OCI-LY7 (cell line): ENCODE results near the gene TDRD12. TPM values are rescaled to one million over a fixed set of nuclear protein-coding genes. Genes with fewer than 3 reads are reported as not detected.
"Not testable (repeated sequence)": the region's sequence is repeated elsewhere in the genome, so short reads cannot be mapped to it uniquely, and the experiment has no call there.

Experiments used
- BruUV-seq: library from RNA; stranded (reverse); fragments of 400-500 nt; replicated peaks from 2 replicates; lab custom pipeline; 2021; lab: Mats Ljungman, UMichigan
- CTCF ChIA-PET: fragments of 300-600 bp; sonication (Branson Sonifier 250); formaldehyde crosslinking; loops from one replicate; lab custom pipeline; 2022; ENCODE audit warnings: antibody characterized with exemption; ENCODE audit not compliant: unreplicated experiment; lab: Charles Lee
- POLR2A ChIA-PET: fragments of 300-600 bp; sonication (Branson Sonifier 250); formaldehyde crosslinking; loops from one replicate; lab custom pipeline; 2022; ENCODE audit warnings: antibody characterized with exemption; lab: Charles Lee
- DNase-seq: peaks from one replicate; pipeline ENCODE4 v3.0.0-alpha.2; 2015; ENCODE audit warnings: low spot score
- H2AFZ ChIP-seq: fragments of 200-600 bp; sonication (generic), shearing (Covaris generic); 2 replicates; pipeline ENCODE4 v1.6.1; 2014; ENCODE audit warnings: mild to moderate bottlenecking, antibody characterized with exemption, low read length, moderate library complexity
- H3K27ac ChIP-seq: fragments of 200-600 bp; sonication (generic); 2 replicates; pipeline ENCODE4 v1.5.1; 2014; ENCODE audit warnings: mixed run types, low read depth, mild to moderate bottlenecking, moderate library complexity, low read length, inconsistent platforms; ENCODE audit not compliant: poor library complexity, severe bottlenecking
- H3K36me3 ChIP-seq: fragments of 200-600 bp; sonication (generic); 2 replicates; pipeline ENCODE4 v1.6.1; 2014; ENCODE audit warnings: mild to moderate bottlenecking, antibody characterized with exemption, low read length, moderate library complexity, mixed read lengths; ENCODE audit not compliant: insufficient read depth
- H3K4me1 ChIP-seq: fragments of 200-600 bp; sonication (generic); 2 replicates; pipeline ENCODE4 v1.5.1; 2014; ENCODE audit warnings: mild to moderate bottlenecking, low read length; ENCODE audit not compliant: insufficient read depth, poor library complexity, severe bottlenecking
- H3K4me2 ChIP-seq: fragments of 200-600 bp; sonication (generic); 2 replicates; pipeline ENCODE4 v1.6.1; 2014; ENCODE audit warnings: mild to moderate bottlenecking, low read length
- H3K4me3 ChIP-seq: fragments of 200-600 bp; sonication (generic); 2 replicates; pipeline ENCODE4 v1.5.1; 2014; ENCODE audit warnings: mild to moderate bottlenecking, low read depth, low read length; ENCODE audit not compliant: poor library complexity, severe bottlenecking
- H3K79me2 ChIP-seq: fragments of 200-600 bp; sonication (generic); 2 replicates; pipeline ENCODE4 v1.6.1; 2016; ENCODE audit warnings: low read depth, mild to moderate bottlenecking, low read length, moderate library complexity, mixed read lengths; ENCODE audit not compliant: insufficient read depth
- H3K9me2 ChIP-seq: fragments of 200-600 bp; sonication (generic); 2 replicates; pipeline ENCODE4 v1.6.1; 2016; ENCODE audit warnings: mild to moderate bottlenecking, low read length, mixed read lengths; ENCODE audit not compliant: insufficient read depth
- H3K9me3 ChIP-seq: fragments of 200-600 bp; sonication (generic); 2 replicates; pipeline ENCODE4 v1.6.1; 2014; ENCODE audit warnings: mild to moderate bottlenecking, mixed run types, low read length, mixed read lengths
- H4K20me1 ChIP-seq: fragments of 200-600 bp; sonication (generic); 2 replicates; pipeline ENCODE4 v1.6.1; 2014; ENCODE audit warnings: mild to moderate bottlenecking, antibody characterized with exemption, low read length, moderate library complexity, mixed read lengths; ENCODE audit not compliant: insufficient read depth
- EZH2phosphoT487 ChIP-seq: fragments of 200-600 bp; sonication (generic); IDR thresholded peaks from 2 replicates; pipeline ENCODE4 v1.6.1; 2018; ENCODE audit warnings: low read depth, borderline replicate concordance, mild to moderate bottlenecking, mixed run types, antibody characterized with exemption, low read length, moderate library complexity, mixed read lengths
- intact Hi-C: fragments of 100-400 bp; cut with micrococcal nuclease; formaldehyde crosslinking; loops from one replicate; pipeline ENCODE4 v1.10.0; 2022; ENCODE audit not compliant: unreplicated experiment
- total RNA-seq, 2 experiments: library from RNA; depleted of rRNA in 1 of 2; stranded (reverse); fragments of >200 nt in 1 of 2; shearing (Covaris generic) in 1 of 2; gene quantifications; 2 replicates each; pipeline ENCODE4 v1.2.3, GENCODE V29; 2014 to 2022
- TF ChIP-seq, protein P1 (sequence below): fragments of 200-600 bp; sonication (generic); conservative IDR thresholded peaks from 2 replicates; pipeline ENCODE4 v1.5.1; 2014; ENCODE audit warnings: mild to moderate bottlenecking, antibody characterized with exemption, low read length, moderate library complexity, mixed read lengths

TDRD12 gene
- total RNA-seq, 2 experiments from 2014 or later: not detected

DNA sequence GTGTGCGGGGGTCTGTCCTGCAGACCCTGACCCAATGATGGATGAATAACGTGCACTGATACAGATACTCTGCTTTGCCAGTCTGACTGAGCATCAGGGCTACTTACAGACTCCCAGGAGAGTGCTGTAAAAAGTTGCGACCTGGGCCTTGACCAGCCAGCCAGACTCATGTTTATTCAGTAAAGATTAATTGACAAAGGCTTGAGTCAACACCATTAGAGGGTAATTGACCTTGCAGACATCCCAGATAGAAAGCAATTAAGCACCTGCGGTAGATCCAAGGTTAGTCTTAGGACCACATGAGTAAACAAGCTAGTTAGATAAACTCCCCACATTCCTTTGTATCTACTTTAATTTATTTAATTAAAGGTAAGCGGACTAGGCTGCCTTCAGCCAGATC lies 17.6 kb upstream of the TDRD12 start:
- H3K4me2 ChIP-seq: no peak overlapping the region
- no peak overlapping the region for H3K4me3 ChIP-seq
- no peak overlapping the region for H3K27ac ChIP-seq
- POLR2A ChIA-PET: no interaction called here
- no peak for TF ChIP-seq EZH2phosphoT487
- TF ChIP-seq, protein P1, sequence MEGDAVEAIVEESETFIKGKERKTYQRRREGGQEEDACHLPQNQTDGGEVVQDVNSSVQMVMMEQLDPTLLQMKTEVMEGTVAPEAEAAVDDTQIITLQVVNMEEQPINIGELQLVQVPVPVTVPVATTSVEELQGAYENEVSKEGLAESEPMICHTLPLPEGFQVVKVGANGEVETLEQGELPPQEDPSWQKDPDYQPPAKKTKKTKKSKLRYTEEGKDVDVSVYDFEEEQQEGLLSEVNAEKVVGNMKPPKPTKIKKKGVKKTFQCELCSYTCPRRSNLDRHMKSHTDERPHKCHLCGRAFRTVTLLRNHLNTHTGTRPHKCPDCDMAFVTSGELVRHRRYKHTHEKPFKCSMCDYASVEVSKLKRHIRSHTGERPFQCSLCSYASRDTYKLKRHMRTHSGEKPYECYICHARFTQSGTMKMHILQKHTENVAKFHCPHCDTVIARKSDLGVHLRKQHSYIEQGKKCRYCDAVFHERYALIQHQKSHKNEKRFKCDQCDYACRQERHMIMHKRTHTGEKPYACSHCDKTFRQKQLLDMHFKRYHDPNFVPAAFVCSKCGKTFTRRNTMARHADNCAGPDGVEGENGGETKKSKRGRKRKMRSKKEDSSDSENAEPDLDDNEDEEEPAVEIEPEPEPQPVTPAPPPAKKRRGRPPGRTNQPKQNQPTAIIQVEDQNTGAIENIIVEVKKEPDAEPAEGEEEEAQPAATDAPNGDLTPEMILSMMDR: no peak
- H3K36me3 ChIP-seq: peaks cover 76% of the 10 kb centered on the region
- intact Hi-C loops: no loop called here
- H3K9me3 ChIP-seq: peaks cover 23% of the 10 kb centered on the region; the same call in 1 of the 2 replicates
- DNase-seq: no peak
- no peak overlapping the region for H2AFZ ChIP-seq
- H3K9me2 ChIP-seq: no peaks in the 10 kb centered on the region
- no peaks in the 10 kb centered on the region for H3K4me1 ChIP-seq
- CTCF ChIA-PET: no interaction called here
- 0 out of 2 replicates have a peak, but pooled peaks cover 3% of the 10 kb centered on the region for H3K79me2 ChIP-seq
- BruUV-seq: no TSS peak
- no peaks in the 10 kb centered on the region for H4K20me1 ChIP-seq

DNA sequence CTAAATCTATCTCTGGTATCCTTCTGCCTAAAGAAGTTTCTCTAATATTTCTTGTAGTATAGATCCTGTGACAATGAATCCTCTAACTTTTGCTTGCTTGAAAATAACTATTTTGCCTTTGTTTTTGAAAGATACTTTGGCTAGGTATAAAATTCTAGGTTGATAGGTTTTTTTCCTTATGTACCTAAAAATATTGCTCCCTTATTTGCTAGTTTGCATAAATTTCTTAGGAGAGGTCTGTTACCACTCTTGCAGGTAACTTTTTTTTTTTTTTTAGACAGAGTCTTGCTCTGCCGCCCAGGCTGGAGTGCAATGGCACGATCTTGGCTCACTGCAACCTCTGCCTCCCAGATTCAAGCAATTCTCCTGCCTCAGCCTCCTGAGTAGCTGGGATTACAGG lies 15.6 kb upstream of the TDRD12 start:
- POLR2A ChIA-PET: interaction anchor here (0.9 kb wide), 1 partner anchor 418 kb away, joined by 6 read pairs; no protein-coding TSS in a partner anchor
- Histone ChIP-seq H3K36me3 (peaks cover 72% of the 10 kb centered on the region), H3K9me3 (peaks cover 23% of the 10 kb centered on the region; the same call in 1 of the 2 replicates)
- DNase-seq, H3K4me3 ChIP-seq, H3K79me2 ChIP-seq, H3K27ac ChIP-seq, CTCF ChIA-PET, BruUV-seq, H3K9me2 ChIP-seq, H4K20me1 ChIP-seq, H3K4me2 ChIP-seq, H3K4me1 ChIP-seq, H2AFZ ChIP-seq, intact Hi-C loops: not testable (repeated sequence)

DNA sequence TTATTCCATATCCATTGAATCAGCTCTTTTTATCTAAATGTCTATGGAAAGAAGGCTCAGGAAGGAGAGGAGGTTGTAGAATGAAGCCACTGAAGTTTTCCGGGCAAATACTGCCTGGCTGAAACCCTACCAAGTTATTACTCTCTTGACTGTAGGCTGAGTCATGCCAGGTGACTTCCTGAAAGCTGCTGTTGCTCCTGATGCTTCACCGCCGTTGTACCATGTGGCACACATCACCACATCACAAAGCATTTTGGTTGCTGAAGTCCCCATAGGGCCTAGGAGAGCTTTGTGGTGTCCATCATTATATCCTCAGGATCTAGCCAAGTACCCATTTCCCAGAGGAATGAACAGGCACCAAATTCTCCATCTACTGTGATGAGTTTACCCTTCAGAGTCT lies 11.1 kb upstream of the TDRD12 start:
- no TSS peak for BruUV-seq
- H3K9me2 ChIP-seq: no peaks in the 10 kb centered on the region
- no peaks in the 10 kb centered on the region for H4K20me1 ChIP-seq
- H3K4me2 ChIP-seq: no peak overlapping the region
- intact Hi-C loops: no loop called here
- H3K79me2 ChIP-seq: 0 out of 2 replicates have a peak, but pooled peaks cover 3% of the 10 kb centered on the region
- no peak overlapping the region for H2AFZ ChIP-seq
- no peak overlapping the region for H3K4me3 ChIP-seq
- no peaks in the 10 kb centered on the region for H3K4me1 ChIP-seq
- H3K9me3 ChIP-seq: peaks cover 14% of the 10 kb centered on the region; the same call in 1 of the 2 replicates
- no peak overlapping the region for H3K27ac ChIP-seq
- CTCF ChIA-PET: no interaction called here
- no peak for DNase-seq
- TF ChIP-seq, protein P1: no peak
- no peak for TF ChIP-seq EZH2phosphoT487
- POLR2A ChIA-PET: no interaction called here
- H3K36me3 ChIP-seq: peaks cover 50% of the 10 kb centered on the region
